Suprapubic skin (tissue), 4 donors: ENCODE measurements around the gene TST. TPM values are rescaled to one million over a fixed set of nuclear protein-coding genes. Genes with fewer than 3 reads are reported as not detected.

Experiments
- DNase-seq, 2 donors: peaks; one replicate each; pipeline ENCODE4 v3.0.0-alpha.2; 2019; ENCODE audit warnings: low spot score in 2 of 2
- H3K27ac ChIP-seq: fragments of 200-600 bp; sonication (generic); one replicate; pipeline ENCODE4 v1.5.1; 2019
- H3K27me3 ChIP-seq: fragments of 200-600 bp; sonication (generic); one replicate; pipeline ENCODE4 v1.5.1; 2019
- H3K36me3 ChIP-seq: fragments of 200-600 bp; sonication (generic); one replicate; pipeline ENCODE4 v1.5.1; 2019
- H3K4me1 ChIP-seq: fragments of 200-600 bp; sonication (generic); one replicate; pipeline ENCODE4 v1.5.1; 2019
- H3K4me3 ChIP-seq: fragments of 200-600 bp; sonication (generic); one replicate; pipeline ENCODE4 v1.5.1; 2019; ENCODE audit warnings: mild to moderate bottlenecking
- H3K9me3 ChIP-seq: fragments of 200-600 bp; sonication (generic); one replicate; pipeline ENCODE4 v1.5.1; 2019
- CTCF ChIP-seq, 2 donors: fragments of 200-600 bp in 1 of 2; fragments of 450-650 bp in 1 of 2; sonication (generic) in 1 of 2; IDR thresholded peaks; one replicate each; pipeline ENCODE4 v1.5.1; 2016 to 2019; ENCODE audit warnings: antibody characterized with exemption in 2 of 2, mild to moderate bottlenecking in 1 of 2, moderate library complexity in 1 of 2
- EP300 ChIP-seq: sonication (generic); formaldehyde crosslinking; IDR thresholded peaks from one replicate; pipeline ENCODE4 v1.6.1; 2017; ENCODE audit warnings: antibody characterized with exemption
- POLR2A ChIP-seq, 2 donors: fragments of 450-650 bp; IDR thresholded peaks; one replicate each; pipeline ENCODE4 v1.6.1; 2017; ENCODE audit warnings: antibody characterized with exemption in 2 of 2, mild to moderate bottlenecking in 2 of 2, moderate library complexity in 2 of 2
- POLR2AphosphoS5 ChIP-seq, 3 donors: sonication (generic); formaldehyde crosslinking; IDR thresholded peaks; one replicate each; pipeline ENCODE4 v1.6.1; 2017; ENCODE audit warnings: antibody characterized with exemption in 3 of 3
- WGBS: methylation state at CpG from one replicate; pipeline ENCODE4 v1.1.5; 2018; 5-methylcytosine and 5-hydroxymethylcytosine counted together
- total RNA-seq, 4 donors: library from RNA; depleted of rRNA; stranded (reverse); fragments of >200 nt; gene quantifications; one replicate each; pipeline ENCODE4 v1.1.0, GENCODE V29; 2016

TST gene
- total RNA-seq, 4 donors from 2014 or later, result 23.2 to 56.3 (median 52.4) TPM

GRCh38 chr22:37012262-37012904, 6.9 kb downstream of the TST start:
- Histone ChIP-seq H3K27me3 (no peaks in the 10 kb centered on the region), H3K36me3 (no peaks in the 10 kb centered on the region), H3K27ac (no peak overlapping the region), H3K9me3 (no peaks in the 10 kb centered on the region), H3K4me1 (peaks cover 19% of the 10 kb centered on the region), H3K4me3 (no peak overlapping the region)
- no peak for TF ChIP-seq CTCF (IDR thresholded peaks at IDR 0.05)
- TF ChIP-seq POLR2AphosphoS5 (IDR thresholded peaks at IDR 0.05), result no peak
- no peak for TF ChIP-seq POLR2A (IDR thresholded peaks at IDR 0.05)
- TF ChIP-seq EP300, result no peak
- no peak for DNase-seq
- 77% methylated on average over 7 of the region's 9 CpGs for WGBS

- H3K27ac ChIP-seq, result no peak overlapping the region
- no peak for TF ChIP-seq POLR2A (IDR thresholded peaks at IDR 0.05)
- TF ChIP-seq CTCF (IDR thresholded peaks at IDR 0.05), result no peak
- no peak for TF ChIP-seq POLR2AphosphoS5 (IDR thresholded peaks at IDR 0.05)
- TF ChIP-seq EP300, result no peak
- H3K9me3 ChIP-seq, result no peaks in the 10 kb centered on the region
- H3K4me1 ChIP-seq, result peaks cover 10% of the 10 kb centered on the region
- no peak for DNase-seq
- no peak overlapping the region for H3K4me3 ChIP-seq
- no peaks in the 10 kb centered on the region for H3K27me3 ChIP-seq
- WGBS, result 89% methylated on average over 3 of the region's 3 CpGs
- H3K36me3 ChIP-seq, result no peaks in the 10 kb centered on the region
Observed at GRCh38 chr22:37011472-37011871, 7.8 kb downstream of the TST start.

- Histone ChIP-seq H3K27me3 (no peaks in the 10 kb centered on the region), H3K9me3 (no peaks in the 10 kb centered on the region), H3K4me1 (peaks cover 9% of the 10 kb centered on the region), H3K4me3 (no peak overlapping the region), H3K36me3 (no peaks in the 10 kb centered on the region), H3K27ac (no peak overlapping the region)
- no peak for DNase-seq
- 86% methylated on average over 8 of the region's 20 CpGs for WGBS
- TF ChIP-seq POLR2A (IDR thresholded peaks at IDR 0.05) (no peak), POLR2AphosphoS5 (IDR thresholded peaks at IDR 0.05) (no peak), CTCF (IDR thresholded peaks at IDR 0.05) (no peak), EP300 (no peak)
Observed at GRCh38 chr22:37010976-37011375, 8.3 kb downstream of the TST start.

- DNase-seq, result no peak
- WGBS, result 71% methylated on average over 2 of the region's 4 CpGs
- Histone ChIP-seq H3K27me3 (no peaks in the 10 kb centered on the region), H3K27ac (no peak overlapping the region), H3K4me3 (no peak overlapping the region), H3K9me3 (no peaks in the 10 kb centered on the region), H3K4me1 (peaks cover 5% of the 10 kb centered on the region), H3K36me3 (no peaks in the 10 kb centered on the region)
- TF ChIP-seq POLR2AphosphoS5 (IDR thresholded peaks at IDR 0.05), result no peak
- TF ChIP-seq POLR2A (IDR thresholded peaks at IDR 0.05), result no peak
- TF ChIP-seq CTCF (IDR thresholded peaks at IDR 0.05), result no peak
- no peak for TF ChIP-seq EP300
Observed at GRCh38 chr22:37010174-37010573, 9.1 kb downstream of the TST start.

GRCh38 chr22:37009490-37009889, 9.8 kb downstream of the TST start:
- Histone ChIP-seq H3K36me3 (no peaks in the 10 kb centered on the region), H3K4me3 (no peak overlapping the region), H3K4me1 (peaks cover 5% of the 10 kb centered on the region), H3K9me3 (no peaks in the 10 kb centered on the region), H3K27ac (no peak overlapping the region), H3K27me3 (no peaks in the 10 kb centered on the region)
- 91% methylated on average over 2 of the region's 2 CpGs for WGBS
- no peak for DNase-seq
- no peak for TF ChIP-seq EP300

GRCh38 chr22:37008365-37008764, 10.9 kb downstream of the TST start:
- H3K9me3 ChIP-seq, result no peaks in the 10 kb centered on the region
- DNase-seq, result no peak
- H3K4me1 ChIP-seq, result peaks cover 5% of the 10 kb centered on the region
- TF ChIP-seq CTCF (IDR thresholded peaks at IDR 0.05) (no peak), EP300 (no peak), POLR2AphosphoS5 (IDR thresholded peaks at IDR 0.05) (no peak), POLR2A (IDR thresholded peaks at IDR 0.05) (no peak)
- H3K4me3 ChIP-seq, result no peak overlapping the region
- no peaks in the 10 kb centered on the region for H3K27me3 ChIP-seq
- H3K27ac ChIP-seq, result no peak overlapping the region
- no peaks in the 10 kb centered on the region for H3K36me3 ChIP-seq
- WGBS, result 81% methylated on average over 2 of the region's 2 CpGs
